Chondrocyte (in vitro differentiated cells): ENCODE results near the gene NUDT21. TPM values are rescaled to one million over a fixed set of nuclear protein-coding genes. Genes with fewer than 3 reads are reported as not detected.

Experiments
- DNase-seq: peaks from one replicate; pipeline ENCODE4 v3.0.0; 2021; ENCODE audit warnings: mixed read lengths, low spot score
- H3K27ac Mint-ChIP-seq: one replicate; pipeline ENCODE4 v1.8.0; 2021; ENCODE audit warnings: mild to moderate bottlenecking, moderate library complexity, mixed read lengths; ENCODE audit not compliant: unreplicated experiment
- H3K27me3 Mint-ChIP-seq: 2 replicates; pipeline ENCODE4 v1.8.0; 2021; ENCODE audit warnings: low read depth, mixed read lengths
- H3K36me3 Mint-ChIP-seq: 2 replicates; pipeline ENCODE4 v1.8.0; 2021; ENCODE audit warnings: low read depth, mixed read lengths
- H3K4me1 Mint-ChIP-seq: 2 replicates; pipeline ENCODE4 v1.8.0; 2021; ENCODE audit warnings: low read depth, mild to moderate bottlenecking, mixed read lengths
- H3K4me3 Mint-ChIP-seq: one replicate; pipeline ENCODE4 v1.8.0; 2021; ENCODE audit warnings: mild to moderate bottlenecking, moderate library complexity, mixed read lengths; ENCODE audit not compliant: unreplicated experiment
- H3K9me3 Mint-ChIP-seq: 2 replicates; pipeline ENCODE4 v1.8.0; 2021; ENCODE audit warnings: low read depth, mixed read lengths
- CTCF ChIP-seq: fragments of 200-600 bp; sonication (generic); IDR thresholded peaks from 2 replicates; pipeline ENCODE4 v1.5.0; 2021; ENCODE audit warnings: antibody characterized with exemption, mild to moderate bottlenecking, moderate library complexity
- total RNA-seq: library from RNA; stranded (reverse); gene quantifications from 3 replicates; pipeline ENCODE4 v1.2.1, GENCODE V29; 2021

Gene NUDT21
- total RNA-seq, 1 donor from 2014 or later = 69.0 TPM

- no peaks in the 10 kb centered on the region for H3K27me3 Mint-ChIP-seq
- peak overlapping the region; percentile 58 for H3K27ac Mint-ChIP-seq
- TF ChIP-seq CTCF = no peak
- DNase-seq = no peak
- H3K4me3 Mint-ChIP-seq = no peak overlapping the region
- H3K36me3 Mint-ChIP-seq = peaks cover 47% of the 10 kb centered on the region
- no peaks in the 10 kb centered on the region for H3K9me3 Mint-ChIP-seq
- no peaks in the 10 kb centered on the region for H3K4me1 Mint-ChIP-seq
These were observed 19.1 kb upstream of the NUDT21 start for GRCh38 chr16:56470232-56470631.

GRCh38 chr16:56469748-56470147, 18.6 kb upstream of the NUDT21 start:
- no peak for TF ChIP-seq CTCF
- no peak overlapping the region for H3K4me3 Mint-ChIP-seq
- H3K27ac Mint-ChIP-seq = no peak overlapping the region
- DNase-seq = no peak
- H3K4me1 Mint-ChIP-seq = no peaks in the 10 kb centered on the region
- peaks cover 46% of the 10 kb centered on the region for H3K36me3 Mint-ChIP-seq
- no peaks in the 10 kb centered on the region for H3K27me3 Mint-ChIP-seq
- H3K9me3 Mint-ChIP-seq = no peaks in the 10 kb centered on the region

GRCh38 chr16:56468800-56469199, 17.7 kb upstream of the NUDT21 start:
- no peak for TF ChIP-seq CTCF
- H3K9me3 Mint-ChIP-seq = no peaks in the 10 kb centered on the region
- DNase-seq = no peak
- H3K27ac Mint-ChIP-seq = no peak overlapping the region
- H3K36me3 Mint-ChIP-seq = peaks cover 53% of the 10 kb centered on the region
- no peak overlapping the region for H3K4me3 Mint-ChIP-seq
- H3K27me3 Mint-ChIP-seq = no peaks in the 10 kb centered on the region
- H3K4me1 Mint-ChIP-seq = no peaks in the 10 kb centered on the region

- TF ChIP-seq CTCF = no peak
- Mint-ChIP-seq H3K9me3 (no peaks in the 10 kb centered on the region), H3K4me1 (no peaks in the 10 kb centered on the region), H3K27me3 (no peaks in the 10 kb centered on the region), H3K4me3 (no peak overlapping the region), H3K27ac (no peak overlapping the region), H3K36me3 (peaks cover 57% of the 10 kb centered on the region)
- DNase-seq = no peak
These were observed 15.2 kb upstream of the NUDT21 start for GRCh38 chr16:56466344-56466743.

GRCh38 chr16:56463153-56463552, 12.0 kb upstream of the NUDT21 start:
- no peaks in the 10 kb centered on the region for H3K4me1 Mint-ChIP-seq
- TF ChIP-seq CTCF = no peak
- no peak for DNase-seq
- no peaks in the 10 kb centered on the region for H3K9me3 Mint-ChIP-seq
- no peak overlapping the region for H3K4me3 Mint-ChIP-seq
- H3K27me3 Mint-ChIP-seq = no peaks in the 10 kb centered on the region
- H3K36me3 Mint-ChIP-seq = peaks cover 47% of the 10 kb centered on the region
- no peak overlapping the region for H3K27ac Mint-ChIP-seq
